NCI-H2196 (cell line): ENCODE results near the gene MS4A4A.

Source experiments
- DNase-seq: peaks from one replicate; lab custom pipeline; 2025; ENCODE audit not compliant: unreplicated experiment; lab: John Stamatoyannopoulos, UW

Gene MS4A4A

GRCh38 chr11:60345489-60345888, 65.0 kb downstream of the MS4A4A start:
- DNase-seq: peak; percentile 10

GRCh38 chr11:60347084-60347797, 66.8 kb downstream of the MS4A4A start:
- no peak for DNase-seq

GRCh38 chr11:60348116-60348515, 67.7 kb downstream of the MS4A4A start:
- DNase-seq: no peak

- no peak for DNase-seq
Measured at GRCh38 chr11:60349990-60350389, 69.5 kb downstream of the MS4A4A start.

GRCh38 chr11:60357771-60358170, 77.3 kb downstream of the MS4A4A start:
- DNase-seq: no peak
